Epithelial cell of esophagus (primary cell): Measurements from ENCODE around the gene CNDP1.

Experiments
- DNase-seq: peaks from one replicate; pipeline ENCODE4 v3.0.0; 2010; ENCODE audit warnings: low read depth
- H3K4me3 ChIP-seq: 2 replicates; pipeline ENCODE4 v1.5.1; 2011; ENCODE audit warnings: mild to moderate bottlenecking, low read length, control low read depth
- TF ChIP-seq, protein P1 (sequence below): IDR thresholded peaks from 2 replicates; pipeline ENCODE4 v1.5.1; 2011; ENCODE audit warnings: low read depth, mild to moderate bottlenecking, low read length, control low read depth, inconsistent platforms; ENCODE audit not compliant: insufficient read depth; ENCODE audit errors: missing control alignments

Gene CNDP1

DNA sequence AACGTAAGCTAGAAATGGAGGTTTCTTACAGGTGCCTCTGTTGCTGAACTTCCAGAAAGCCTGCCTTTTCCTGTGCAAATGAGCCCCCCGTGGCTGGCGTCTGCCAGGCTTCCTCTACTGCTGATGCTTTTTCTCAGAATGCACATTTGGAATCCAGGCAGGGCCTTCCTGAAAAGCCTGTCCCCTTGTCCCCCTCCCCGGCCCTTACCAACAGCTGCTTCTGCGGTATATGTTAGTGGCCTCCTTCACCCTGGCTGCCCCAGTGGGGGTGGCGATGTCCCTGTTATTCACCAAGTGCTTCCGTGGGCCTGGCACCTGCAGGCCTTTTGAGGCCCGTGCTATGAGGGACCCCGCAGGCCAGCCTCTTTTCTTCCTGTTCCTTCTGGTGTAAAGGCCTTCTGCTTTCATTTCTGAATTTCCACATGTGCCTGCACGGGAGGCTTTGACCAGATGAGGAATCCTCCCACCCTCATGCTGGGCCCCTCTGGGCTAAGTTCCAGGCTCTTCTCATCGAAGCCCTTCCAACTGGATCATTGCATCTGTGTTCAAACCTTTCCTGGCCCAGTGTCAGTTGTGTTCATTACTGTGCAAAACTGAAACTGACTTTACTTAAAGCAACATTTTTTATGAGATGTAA lies 27.7 kb upstream of the CNDP1 start:
- TF ChIP-seq, protein P1, sequence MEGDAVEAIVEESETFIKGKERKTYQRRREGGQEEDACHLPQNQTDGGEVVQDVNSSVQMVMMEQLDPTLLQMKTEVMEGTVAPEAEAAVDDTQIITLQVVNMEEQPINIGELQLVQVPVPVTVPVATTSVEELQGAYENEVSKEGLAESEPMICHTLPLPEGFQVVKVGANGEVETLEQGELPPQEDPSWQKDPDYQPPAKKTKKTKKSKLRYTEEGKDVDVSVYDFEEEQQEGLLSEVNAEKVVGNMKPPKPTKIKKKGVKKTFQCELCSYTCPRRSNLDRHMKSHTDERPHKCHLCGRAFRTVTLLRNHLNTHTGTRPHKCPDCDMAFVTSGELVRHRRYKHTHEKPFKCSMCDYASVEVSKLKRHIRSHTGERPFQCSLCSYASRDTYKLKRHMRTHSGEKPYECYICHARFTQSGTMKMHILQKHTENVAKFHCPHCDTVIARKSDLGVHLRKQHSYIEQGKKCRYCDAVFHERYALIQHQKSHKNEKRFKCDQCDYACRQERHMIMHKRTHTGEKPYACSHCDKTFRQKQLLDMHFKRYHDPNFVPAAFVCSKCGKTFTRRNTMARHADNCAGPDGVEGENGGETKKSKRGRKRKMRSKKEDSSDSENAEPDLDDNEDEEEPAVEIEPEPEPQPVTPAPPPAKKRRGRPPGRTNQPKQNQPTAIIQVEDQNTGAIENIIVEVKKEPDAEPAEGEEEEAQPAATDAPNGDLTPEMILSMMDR: no peak
- DNase-seq: no peak
- H3K4me3 ChIP-seq: no peak overlapping the region

DNA sequence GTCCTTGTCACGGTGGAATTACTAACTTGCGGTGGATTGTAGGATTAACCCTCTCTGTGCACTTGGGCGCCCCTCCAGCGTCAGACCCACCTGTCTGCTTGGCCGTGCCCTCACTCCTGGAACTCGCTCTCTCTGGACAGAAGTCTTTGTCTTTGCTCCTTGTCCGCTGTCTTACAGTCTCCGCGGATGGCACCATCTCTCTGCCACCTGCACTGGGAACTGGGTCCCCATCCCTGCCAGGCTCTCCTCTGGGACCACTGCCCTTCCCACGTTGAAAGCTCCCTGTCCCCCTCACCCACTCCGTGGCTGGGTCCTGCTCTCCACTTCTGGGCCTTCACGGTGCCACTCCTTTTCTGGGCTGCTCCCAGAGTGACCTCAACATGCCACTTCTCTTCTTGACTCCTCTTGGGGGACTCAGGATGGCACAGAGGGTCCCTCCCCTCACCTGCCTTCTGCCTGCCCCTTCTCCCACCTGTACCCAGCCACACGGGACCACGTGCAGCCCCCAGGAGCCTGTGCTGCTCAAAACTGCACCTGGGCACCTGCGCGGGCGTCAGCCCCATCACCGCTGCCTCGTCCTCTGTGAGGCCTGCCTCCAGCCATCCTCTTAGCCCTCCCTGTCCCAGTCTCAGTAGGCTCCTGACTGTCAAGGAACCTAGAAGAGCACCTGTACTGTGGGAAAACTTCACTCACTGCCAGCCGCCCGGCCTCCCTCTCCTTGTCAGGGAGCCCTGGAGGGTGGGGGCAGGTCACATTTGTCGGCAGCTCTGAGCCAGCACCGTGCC lies 27.0 kb upstream of the CNDP1 start:
- DNase-seq: no peak
- TF ChIP-seq, protein P1: no peak
- H3K4me3 ChIP-seq: no peak overlapping the region

DNA sequence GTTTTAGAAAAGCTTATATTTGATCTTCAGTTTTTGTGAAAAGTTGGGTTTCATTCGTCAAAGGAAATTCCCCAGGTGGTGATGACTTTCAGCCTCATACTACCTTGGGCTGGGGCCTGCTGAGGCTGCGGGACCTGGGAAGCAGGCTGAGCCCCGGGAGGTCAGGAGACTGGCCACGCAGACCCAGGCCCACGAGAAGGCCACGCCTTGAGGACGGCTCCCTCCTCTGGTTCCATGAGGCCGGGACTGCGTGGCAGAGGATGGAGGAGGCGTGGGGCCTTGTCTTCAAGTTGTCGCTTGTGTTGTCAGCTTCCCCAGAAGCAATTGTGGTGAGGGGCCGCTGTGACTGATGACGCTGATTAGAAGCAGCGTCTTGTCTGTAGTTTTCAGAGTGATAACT lies 26.4 kb upstream of the CNDP1 start:
- H3K4me3 ChIP-seq: no peak overlapping the region
- no peak for DNase-seq
- TF ChIP-seq, protein P1: no peak

DNA sequence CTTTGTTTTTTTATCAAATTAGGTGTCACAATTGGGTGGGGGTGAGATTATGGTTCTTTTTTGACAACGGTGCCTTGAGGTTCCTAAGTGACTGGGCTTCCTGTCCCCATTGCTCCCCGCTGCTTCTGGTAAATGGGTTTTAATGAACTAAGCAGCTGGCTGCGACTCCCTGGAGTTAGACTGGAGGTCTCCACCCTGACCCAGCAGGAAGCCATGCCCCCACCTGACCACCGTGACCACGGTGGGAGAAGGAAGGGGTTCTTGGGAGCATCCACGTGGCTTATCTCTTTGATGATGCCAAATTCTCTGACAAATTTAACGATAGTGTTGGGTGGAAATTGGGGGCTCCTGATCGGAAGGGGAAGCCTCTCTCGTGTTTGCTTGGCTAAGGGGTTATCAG lies 25.9 kb upstream of the CNDP1 start:
- H3K4me3 ChIP-seq: no peak overlapping the region
- DNase-seq: no peak
- TF ChIP-seq, protein P1: no peak

DNA sequence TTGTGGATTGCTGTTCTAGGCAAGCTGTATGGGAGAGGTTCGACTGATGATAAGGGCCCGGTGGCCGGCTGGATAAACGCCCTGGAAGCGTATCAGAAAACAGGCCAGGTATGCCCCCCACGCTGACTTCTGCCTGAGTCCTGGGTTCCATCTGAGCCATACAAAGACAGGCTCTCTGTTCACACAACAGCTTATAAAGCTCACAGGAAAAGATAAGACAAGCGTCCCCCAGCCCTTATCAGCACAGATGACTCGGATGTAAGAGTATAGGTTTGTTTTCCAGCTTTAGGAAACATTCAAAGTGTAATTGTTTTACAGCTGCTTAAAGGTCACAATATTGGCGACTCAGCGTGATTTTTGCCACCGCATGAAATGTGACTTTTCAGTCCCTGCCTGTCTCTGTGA lies 25.5 kb upstream of the CNDP1 start:
- no peak overlapping the region for H3K4me3 ChIP-seq
- TF ChIP-seq, protein P1: no peak
- DNase-seq: no peak

DNA sequence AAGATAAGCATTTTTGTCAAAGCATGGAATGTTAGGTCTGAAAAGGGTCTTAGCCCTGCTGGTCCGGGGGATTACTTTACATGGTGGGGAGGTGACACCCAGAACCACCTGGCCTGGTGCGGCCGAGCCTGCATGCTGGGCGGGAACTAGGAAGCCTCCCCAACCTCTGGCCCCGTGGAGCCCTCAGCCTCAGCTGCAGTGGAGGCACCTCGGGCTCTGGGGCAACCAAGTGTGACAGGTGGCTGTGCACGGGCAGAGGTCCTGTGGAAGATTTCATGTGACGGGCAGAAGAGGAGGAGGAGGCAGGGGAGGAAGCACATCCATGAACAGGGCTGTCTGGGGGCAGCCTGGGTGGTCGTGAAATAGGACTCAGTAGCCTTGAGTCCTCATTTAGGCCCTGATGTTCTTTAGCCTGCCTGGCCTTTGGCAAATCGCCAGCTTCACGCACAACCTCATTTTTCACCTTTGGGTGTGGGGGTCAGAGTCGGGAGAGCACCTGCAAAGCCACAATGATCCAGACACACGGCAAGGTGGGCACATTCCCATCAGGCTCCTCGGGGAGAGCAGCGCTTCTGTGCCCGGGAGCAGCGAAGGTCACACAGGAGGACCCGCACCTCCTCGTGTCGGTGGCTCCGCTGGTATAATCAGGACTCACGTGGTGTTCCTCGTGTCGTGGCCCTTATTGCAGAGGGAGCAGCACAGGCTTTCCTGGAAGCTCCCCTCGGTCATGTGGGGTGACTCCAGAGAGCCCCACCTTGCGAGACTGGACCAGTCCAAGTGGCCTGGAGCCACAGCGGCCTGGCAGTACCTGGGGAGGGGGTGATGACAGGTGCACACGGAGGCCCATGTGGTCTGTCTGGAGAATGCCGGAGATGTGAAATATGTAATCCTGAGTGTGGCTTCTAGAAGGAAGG lies 24.2 kb upstream of the CNDP1 start:
- H3K4me3 ChIP-seq: no peak overlapping the region
- no peak for DNase-seq
- TF ChIP-seq, protein P1: no peak
